CD4-positive, alpha-beta T cell treated with Interleukin-1 beta for 1 hour (primary cell): ENCODE measurements around the gene CACNA1D.

Experiments used
- DNase-seq, 2 donors: peaks; one replicate each; pipeline ENCODE4 v3.0.0-alpha.2; 2020 to 2022

Gene CACNA1D

DNA sequence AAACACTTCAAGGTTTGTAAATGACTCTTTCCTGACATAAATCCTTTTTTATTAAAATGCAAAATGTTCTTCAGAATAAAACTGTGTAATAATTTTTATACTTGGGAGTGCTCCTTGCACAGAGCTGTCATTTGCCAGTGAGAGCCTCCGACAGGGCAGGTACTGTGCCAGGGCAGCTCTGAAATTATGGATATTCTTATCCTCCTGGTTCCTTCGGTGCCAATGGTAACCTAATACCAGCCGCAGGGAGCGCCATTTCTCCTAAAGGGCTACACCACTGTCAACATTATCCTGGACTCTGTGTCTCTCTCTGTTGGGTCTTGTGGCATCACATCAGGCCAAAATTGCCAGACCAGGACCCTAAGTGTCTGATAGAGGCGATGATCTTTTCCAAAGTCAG lies 318.8 kb downstream of the CACNA1D start:
- DNase-seq, result no peak

DNA sequence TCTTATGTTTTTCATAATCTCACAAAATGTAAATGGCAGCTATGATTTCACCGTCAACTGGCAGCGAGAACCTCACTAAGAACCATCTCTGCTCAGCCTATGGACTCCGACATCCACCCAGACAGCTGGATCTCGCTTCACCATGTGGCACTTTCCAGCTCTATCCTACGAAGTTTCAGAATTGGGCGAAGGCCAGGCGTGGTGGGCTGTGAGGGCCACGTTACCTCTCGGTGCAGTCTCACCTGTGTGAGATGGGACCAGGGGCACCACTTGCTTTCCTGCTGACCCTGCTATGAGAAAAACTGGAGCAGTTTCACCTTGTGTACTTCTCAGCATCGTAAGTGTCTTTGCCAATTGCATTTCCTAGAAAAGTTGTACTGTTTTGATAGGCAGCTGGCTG lies 319.5 kb downstream of the CACNA1D start:
- DNase-seq, result no peak

DNA sequence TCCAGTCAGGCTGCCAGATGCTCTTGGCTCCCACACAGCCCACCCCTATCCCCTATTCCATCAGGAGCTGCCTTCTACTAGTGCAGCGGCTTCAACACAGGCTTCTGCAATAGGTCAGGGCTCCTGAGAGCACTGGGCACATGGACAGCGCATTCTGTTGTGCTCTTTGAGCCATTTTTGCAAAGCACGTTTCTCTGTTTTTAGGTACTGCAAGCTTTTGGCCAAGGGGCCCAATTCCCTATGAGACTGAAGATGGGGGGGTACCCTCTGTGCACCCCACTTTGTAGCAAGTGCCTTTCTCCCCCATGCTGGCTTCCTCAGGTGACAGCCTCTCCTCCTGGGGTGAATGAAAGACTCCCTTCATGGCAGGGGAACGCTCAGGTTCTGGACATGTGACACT lies 320.7 kb downstream of the CACNA1D start:
- DNase-seq, result no peak

DNA sequence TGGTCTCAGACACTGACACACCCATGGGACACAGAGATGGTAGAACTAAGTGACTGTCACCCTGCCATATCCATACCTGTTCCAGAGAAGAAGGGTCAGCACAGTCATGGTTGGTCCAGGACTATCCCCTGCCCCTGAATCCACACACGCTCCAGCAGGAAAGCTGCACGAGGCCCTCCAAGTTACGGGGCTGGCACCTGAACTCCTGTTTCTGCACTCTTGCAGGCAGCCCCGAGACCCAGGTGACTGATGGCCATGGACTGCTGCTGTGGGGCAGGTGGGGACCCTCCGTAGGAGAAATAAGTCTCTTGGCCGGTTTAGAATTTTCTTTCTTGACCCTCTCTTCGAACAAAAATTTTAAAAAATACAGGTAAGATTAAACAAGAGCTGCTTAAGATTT lies 321.2 kb downstream of the CACNA1D start:
- DNase-seq, result no peak

DNA sequence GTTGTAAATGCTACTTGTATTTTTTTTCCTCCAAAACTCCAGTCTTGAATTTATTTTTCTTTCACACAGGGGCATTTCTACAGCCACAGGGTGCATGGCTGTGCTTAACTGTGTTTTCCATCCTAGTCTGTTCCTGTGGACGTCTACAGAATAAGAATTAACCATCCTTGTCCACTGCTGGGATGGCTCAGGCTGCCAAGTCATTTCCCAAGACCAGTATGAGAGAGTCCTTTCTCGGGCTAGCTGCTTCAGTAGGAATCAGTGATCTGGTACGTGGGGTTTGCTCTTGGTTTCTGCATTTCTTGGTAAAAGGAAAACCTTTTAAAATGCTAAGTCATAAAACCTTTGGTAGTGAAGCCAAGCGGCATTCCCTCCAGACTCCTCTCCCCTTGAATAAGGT lies 322.0 kb downstream of the CACNA1D start:
- no peak for DNase-seq

DNA sequence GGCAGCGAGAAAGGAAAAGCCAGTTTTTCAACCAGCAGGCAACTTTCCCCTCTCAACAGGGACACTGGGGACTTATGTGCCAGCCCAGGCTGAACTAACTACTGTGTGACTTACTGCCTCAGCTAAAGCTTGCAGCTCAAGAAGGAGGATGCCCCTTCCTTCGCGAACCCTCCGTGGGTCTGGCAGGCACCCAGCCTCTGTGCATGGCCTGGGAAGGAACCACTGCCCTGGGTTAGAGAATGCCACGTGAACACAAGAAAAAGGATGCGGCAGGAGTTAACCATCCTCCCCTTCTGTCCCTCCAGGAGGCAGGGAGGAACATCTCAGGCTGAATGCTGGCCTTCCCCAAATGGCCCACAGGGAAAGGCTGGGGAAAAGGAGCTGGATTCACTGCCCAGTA lies 322.8 kb downstream of the CACNA1D start:
- DNase-seq, result no peak

DNA sequence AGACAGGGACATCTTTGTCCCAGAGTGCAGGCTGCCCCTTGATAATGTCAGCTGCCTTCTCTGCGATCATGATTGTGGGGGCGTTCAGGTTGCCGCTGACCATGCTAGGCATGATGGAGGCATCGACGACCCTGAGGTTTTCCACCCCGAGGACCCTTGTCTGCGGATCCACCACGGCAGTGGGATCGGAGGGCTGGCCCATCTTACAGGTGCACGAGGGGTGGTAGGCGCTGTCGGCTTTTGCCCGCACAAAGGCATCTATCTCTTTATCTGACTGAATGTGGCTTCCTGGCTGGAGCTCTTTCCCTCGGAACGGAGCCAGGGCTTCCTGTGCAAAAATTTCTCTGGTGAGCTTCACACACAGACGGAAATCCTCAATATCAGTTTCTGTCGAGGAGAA lies 323.4 kb downstream of the CACNA1D start:
- no peak for DNase-seq

DNA sequence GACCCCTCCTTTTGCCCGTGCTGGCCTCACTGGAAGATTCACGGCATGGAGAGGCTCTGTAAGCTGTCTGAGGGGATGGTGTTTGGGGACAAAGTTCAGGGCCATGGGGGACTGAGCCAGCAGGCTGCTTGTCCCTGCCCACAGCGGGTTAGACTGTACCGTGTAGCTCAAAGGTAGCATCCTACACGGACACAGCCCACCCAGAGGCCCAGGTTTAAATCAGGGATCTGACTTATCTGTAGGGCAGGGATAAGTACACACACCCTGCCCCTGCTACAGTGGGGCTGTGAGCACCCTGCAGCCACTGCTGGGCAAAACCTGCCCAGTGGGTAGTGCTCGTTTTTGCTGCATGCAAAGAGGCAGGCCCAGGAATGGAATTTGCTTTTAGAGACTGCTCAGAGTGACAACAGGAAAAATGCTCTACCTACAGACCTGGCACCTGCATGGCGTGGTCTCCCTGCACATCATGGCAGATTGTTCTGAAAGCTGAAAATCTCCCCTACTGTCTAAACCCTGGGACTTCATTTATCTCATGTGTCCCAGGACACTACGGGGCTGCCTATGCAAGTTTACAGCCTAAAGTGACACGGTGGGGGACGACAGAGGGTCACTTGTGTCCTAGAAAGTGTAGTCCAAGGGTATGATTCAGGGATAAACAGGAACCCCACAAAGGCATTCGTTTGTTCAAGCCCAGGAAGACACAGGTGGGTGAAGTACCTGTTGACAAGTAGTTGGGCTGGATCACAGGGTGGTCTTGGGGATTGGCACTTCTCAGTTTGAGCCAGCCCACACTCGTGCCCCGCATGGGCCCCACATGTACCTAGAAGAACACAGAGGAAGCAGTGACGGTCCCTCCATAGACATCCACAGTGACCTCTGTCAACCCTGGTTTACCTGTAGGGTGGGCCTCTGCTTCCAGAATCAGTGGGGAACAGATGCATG lies 324.1 kb downstream of the CACNA1D start:
- no peak for DNase-seq

DNA sequence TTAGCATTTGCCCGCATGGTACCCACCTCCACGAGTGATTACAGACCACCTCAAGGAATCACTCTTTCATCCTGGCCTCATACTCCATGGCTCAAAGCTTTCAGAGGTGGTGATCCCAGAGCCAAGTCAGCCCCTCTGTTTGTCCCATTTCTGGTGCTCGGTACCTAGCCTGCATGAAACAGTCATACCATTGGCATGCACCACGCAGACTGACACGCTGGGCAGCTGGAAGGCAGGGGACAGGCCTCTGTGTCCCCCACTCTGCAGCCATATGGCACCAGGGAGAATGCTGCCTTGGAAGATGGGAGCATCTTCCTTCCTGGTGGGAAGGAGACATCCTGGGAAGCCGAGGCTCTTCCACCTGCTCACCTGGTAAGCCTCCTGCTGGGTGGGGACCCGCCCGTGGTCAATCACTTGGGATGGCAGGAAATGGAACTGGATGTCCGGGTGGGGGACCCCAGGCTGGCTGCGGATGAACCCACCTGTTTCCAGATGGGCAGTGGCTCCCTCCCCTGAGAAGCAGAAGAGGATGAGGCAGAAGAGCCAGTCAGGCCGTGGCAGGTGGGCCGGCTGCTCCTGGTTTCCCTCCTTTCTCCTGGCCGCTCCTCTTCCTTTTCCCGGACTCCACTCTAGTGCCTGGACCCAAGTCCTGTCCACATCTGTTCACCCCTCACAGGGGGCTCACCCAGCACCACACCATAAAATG lies 324.9 kb downstream of the CACNA1D start:
- DNase-seq, result no peak

DNA sequence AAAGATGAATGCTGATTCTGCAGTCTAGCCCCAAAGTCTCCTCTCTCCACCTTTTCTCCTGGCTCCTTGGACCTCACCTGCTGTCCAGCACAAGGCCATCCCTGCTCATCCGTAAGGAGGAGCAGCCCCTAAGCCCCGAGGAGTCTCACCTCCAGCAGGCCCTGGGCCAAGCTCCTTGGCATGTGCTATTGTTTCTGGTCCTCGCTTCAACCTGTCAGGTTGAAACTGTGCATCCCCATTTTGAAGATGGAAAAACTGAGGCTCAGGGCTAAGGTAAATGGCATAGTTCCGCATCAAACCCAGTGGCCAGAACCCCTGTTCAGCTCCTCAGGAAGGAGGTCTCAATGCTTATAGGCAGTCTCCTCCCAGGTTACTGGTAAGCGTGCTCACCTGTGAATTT lies 325.7 kb downstream of the CACNA1D start:
- no peak for DNase-seq

DNA sequence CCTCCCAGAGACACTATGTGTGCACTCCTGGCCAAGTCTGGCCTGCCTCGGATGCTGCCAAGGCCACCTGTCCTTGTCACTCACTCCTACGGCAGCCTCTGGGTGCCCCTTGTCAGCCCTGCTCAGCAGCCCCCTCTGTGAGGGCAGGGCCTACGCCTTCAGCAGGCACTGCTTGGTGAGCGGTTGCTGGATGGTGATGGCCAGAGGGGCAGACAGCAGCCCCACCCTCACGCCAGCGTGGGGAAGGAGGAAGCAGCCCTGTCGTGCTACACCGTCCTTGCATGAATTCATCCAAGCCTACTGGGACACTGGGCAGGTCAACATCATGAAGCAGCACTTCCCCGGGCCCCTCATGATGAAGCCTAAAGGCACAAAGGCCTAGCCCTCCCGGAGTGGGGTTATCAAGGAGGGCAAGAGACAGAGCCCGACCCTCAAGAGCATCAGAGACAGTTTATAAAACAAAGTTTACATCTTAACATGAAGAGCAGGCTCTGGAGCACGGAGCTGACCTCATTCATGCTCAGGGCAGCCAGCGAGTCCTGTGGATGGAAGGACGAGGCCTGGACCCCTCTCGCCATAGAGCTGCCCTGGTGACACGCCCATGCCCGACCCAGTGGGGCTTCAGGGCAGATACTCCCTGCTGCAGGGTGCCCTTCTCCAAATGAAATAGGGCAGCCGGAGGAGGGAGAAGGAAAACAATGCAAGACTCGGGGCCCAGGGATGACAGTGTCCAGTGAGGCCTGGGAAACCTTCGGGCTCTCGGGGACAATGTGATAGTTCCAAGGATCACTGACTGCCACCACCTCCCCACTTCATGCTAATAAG lies 326.6 kb downstream of the CACNA1D start:
- DNase-seq, result no peak

DNA sequence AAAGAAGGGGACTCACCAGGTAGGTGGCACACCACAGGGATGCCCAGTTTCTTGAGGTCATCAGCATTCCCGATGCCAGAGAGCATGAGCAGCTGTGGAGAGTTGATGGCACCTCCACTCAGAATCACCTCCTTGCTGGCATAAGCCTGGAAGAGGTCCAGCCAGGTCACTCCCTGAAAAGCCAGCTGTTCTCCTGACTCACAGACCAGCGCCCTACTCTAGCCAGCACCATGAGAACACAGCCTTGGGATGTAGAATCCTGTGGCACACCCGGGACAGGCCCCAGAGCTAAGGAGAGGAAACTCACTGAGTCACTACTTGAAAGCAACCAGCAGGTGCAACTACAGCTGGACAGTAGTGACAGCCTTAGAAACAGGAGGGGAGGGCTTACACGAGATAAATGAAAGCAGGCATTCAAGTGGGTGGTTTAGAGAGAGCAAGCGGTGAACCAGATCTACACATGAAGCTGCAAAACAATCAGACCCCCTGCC lies 327.3 kb downstream of the CACNA1D start:
- no peak for DNase-seq

DNA sequence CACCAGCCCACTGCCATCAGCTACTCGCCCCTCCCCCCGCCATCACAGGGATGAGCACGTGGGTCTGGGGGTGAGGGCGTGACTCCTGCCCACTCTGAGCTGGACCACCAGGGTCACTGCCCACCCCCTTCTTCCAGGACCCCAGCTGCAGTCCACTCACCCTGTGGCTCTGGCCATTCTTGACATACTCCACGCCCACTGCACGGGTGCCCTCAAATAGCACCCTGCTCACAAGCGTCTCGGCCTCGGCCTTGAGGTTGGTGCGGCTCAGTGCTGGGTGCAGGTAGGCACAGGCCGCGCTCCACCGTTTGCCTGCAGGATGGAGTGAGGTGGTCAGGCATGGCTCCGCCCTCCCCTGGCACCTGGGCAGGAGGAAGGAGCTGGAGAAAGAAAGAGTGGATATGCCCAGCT lies 327.9 kb downstream of the CACNA1D start:
- DNase-seq, result no peak

DNA sequence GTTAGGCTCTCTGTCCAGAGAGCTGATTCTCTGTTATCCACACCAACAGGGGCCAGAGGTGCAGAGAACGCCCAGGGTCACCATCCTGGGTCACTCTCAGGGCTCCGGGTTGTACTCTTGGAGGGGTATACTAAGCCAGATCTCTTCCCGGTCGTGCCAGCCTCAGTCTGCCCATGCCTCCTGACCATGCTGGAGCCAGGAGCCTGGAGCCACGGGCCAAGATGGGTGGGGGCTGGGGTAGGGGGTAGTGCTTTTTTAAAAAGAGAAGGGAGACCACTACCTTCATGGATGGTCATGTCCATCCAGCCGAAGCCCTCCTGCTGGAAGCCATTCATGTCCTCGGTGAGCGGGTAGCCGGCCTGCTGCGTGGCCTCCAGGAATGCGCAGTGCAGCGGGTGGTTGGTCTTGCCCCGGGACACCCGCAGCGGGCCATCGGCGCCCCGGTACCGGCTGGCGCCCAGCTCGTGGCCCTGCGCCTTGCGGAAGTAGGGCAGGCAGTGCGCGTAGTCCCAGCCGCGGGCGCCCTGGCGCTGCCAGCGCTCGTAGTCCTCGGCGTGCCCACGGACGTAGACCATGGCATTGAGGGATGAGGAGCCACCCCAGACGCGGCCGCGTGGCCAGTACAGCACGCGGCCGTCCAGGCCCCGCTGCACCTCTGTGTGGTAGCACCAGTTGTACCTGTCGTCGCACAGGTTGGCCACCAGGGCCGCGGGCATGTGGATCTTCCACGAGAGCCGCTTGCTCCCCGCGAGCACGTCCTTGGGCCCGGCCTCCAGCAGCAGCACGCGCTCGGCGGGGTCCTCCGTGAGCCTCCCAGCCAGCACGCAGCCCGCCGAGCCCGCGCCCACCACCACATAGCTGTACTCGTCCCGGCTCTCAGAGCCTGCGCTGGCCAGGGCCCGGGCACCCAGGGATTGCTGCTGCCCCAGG lies 328.9 kb downstream of the CACNA1D start:
- DNase-seq, result no peak

DNA sequence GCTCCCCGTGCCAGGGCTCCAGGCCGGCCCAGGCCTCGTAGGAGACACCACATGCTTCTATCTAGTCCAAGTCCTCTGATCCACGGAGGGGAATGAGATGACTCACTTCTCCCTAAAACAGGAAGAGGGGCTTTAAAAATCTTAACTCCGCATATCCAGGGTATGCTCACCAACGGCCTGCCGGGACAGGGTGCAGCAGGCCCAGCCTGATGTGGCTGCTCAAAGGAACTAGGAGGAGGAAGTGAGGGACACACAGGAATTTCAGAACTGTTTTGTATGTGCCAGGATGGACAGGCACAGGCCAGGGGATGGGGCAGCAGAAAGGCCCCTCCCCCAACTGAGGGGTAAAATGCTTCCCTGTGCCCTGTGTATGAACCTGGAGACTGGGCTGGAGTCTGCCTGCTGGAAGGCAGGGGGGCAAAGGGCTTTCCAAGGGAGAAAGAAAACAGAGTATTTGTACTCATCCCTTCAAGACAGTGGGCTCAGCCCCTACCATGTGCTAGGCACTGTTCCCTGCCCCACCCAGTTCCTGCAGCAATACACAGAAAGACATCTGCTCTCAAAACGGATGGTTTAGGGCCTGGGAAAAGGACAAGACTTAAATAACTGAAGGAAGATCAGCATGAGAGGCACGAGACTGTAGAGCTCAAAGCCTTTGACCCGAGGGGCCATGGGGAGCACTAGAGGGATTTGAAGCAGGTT lies 329.7 kb downstream of the CACNA1D start:
- DNase-seq, result no peak

DNA sequence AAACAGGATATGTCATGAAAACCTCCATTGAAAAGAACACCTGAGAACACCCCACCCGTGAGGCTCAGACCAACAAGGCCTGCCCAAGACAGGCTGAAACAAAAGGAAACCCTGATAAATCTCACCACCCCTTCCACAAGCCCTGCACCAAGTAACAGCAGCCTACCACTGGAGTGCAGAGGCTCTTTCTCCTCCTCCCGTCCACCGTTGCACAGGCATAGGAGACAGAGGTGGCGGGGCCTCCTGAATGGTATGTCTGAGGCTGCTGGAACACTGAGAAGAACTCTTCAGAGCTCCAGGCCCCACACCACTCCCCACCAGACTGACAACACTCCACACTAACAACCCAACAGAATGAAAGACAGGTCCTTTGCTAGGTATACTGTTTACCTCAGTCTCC lies 330.4 kb downstream of the CACNA1D start:
- no peak for DNase-seq

DNA sequence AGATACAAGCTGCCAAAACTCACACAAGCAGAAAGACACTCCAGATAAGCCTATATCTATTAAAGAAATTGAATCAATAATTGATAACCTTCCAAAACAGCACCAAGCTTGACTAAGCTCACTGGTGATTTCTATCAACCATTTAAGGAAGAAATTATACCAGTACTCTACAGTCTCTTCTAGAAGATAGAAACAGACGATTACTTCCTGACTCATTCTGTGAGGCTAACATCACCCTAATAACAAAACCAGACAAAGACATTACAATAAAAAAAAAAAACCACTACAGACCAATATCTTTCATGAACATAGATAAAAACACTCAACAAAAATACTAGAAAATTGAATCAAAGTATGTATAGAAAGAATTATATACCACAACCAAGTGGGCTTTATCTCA lies 331.6 kb downstream of the CACNA1D start:
- no peak for DNase-seq

DNA sequence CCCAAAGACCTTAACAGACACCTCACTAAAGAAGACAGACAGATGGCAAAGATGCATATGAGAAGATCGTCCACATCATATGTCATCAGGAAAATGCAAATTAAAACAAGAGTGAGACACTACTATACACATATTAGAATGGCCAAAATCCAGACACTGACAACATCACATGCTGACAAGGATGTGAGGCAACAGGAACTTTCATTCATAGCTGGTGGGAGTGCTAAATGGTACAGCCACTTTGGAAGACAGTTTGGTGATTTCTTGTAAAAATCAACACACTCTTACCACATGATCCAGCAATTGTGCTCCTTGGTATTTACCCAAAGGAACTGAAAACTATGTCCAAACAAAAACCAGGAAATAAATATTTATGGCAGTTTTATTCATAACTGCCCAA lies 334.2 kb downstream of the CACNA1D start:
- DNase-seq, result no peak

DNA sequence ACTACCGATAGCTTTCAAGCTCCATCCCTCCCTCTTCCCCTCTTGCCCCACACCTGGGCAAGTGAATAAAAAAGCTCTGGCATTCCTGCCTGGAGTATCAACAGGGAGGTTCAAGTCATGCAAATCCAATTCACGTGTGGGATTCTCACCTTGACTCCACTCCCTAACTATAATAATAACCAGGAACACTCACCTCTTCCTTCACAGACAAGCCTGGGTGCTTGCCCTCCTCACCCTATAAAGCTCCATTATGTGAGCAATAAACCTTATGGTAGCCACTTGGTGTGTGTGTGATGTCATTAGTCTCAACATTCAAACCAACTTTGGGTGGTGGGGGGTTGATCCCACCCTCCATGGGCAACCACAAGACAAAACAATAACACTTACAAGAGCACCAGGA lies 335.2 kb downstream of the CACNA1D start:
- no peak for DNase-seq

DNA sequence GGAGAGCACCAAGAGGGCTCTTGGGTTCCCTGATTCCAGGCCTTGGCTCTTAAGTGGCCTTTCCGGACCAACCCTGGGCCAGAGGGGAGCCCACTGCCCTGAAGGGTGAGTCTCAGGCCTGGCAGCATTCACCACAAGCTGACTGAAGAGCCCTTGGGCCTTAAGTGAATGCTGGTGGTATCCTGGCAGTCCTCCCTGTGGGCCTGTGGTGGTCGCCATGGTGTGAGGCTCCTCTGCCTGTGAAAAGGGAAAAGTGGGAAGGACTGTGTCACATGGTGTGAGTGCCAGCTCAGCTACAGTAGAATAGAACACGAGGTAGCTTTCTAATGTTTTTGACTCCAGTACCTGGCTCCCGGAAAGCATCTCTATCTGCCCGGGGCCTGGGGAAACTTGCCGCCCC lies 336.5 kb downstream of the CACNA1D start:
- DNase-seq, result no peak

DNA sequence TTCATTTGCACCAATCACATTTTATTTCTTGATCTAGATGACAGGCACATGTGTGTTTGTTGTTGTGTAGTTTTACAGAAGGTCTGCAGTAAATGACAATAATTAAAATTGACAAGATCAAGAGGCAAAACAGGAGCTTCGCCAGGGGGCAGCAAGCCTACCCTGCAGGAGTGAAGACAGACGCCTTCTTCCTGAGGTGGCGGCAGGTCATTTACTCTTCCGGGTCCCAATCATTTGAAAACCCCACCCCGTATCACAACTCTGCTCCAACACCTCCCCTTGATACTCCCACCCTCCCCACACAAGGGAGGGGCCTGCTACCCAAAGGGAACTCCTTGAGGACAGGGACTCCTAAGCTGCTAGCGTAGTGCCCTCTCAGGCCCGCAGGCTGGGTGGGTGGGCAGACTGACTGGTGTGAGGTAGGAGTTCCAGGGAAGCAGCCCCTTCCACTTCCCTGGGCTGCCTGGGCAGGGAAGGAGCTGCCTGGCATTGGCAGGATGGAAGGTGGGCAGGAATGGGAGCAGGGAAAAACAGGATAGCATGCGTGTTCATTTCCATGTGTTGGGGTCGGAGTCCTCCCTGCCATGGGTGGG lies 338.7 kb downstream of the CACNA1D start:
- no peak for DNase-seq
